ENCODE measurements around the gene ATP9B. TPM values are rescaled to one million over a fixed set of nuclear protein-coding genes. Genes with fewer than 3 reads are reported as not detected.

The ATP9B gene
- total RNA-seq, 4 donors from 2014 or later = 26.0 to 37.4 (median 30.5) TPM

GRCh38 chr18:79385708-79386341 is 316.6 kb downstream of the ATP9B start:
- no peak overlapping the region for H3K4me3 ChIP-seq
- TF ChIP-seq POLR2A (IDR thresholded peaks at IDR 0.05; ENCODE audit: low read depth) (no peak), CTCF (IDR thresholded peaks at IDR 0.05) (no peak), EP300 (IDR thresholded peaks at IDR 0.05) (no peak), POLR2AphosphoS5 (IDR thresholded peaks at IDR 0.05) (no peak)
- no peaks in the 10 kb centered on the region for H3K9me3 ChIP-seq
- no peak overlapping the region for H3K27ac ChIP-seq (replicated peaks in 1 of 4)
- DNase-seq (ENCODE audit: extremely low spot score) = no peak
- peaks cover 0 to 15% (median 9%) of the 10 kb centered on the region in 4 donors for H3K4me1 ChIP-seq
- WGBS = 73% methylated on average over 18 of the region's 21 CpGs
- H3K36me3 ChIP-seq = no peaks in the 10 kb centered on the region
- peaks cover 0 to 12% (median 0%) of the 10 kb centered on the region in 4 donors for H3K27me3 ChIP-seq
- intact Hi-C loops (cut with DNase I) = no loop called here

GRCh38 chr18:79386547-79386946 is 317.4 kb downstream of the ATP9B start:
- WGBS = 92% methylated on average over 7 of the region's 14 CpGs
- Histone ChIP-seq H3K4me1 (peaks cover 0 to 15% (median 7%) of the 10 kb centered on the region in 4 donors), H3K9me3 (no peaks in the 10 kb centered on the region), H3K36me3 (no peaks in the 10 kb centered on the region), H3K27ac (replicated peaks in 1 of 4) (no peak overlapping the region), H3K4me3 (no peak overlapping the region), H3K27me3 (peaks cover 0 to 12% (median 0%) of the 10 kb centered on the region in 4 donors)
- intact Hi-C loops (cut with DNase I) = no loop called here
- no peak for DNase-seq (ENCODE audit: extremely low spot score)
- TF ChIP-seq CTCF (IDR thresholded peaks at IDR 0.05) (no peak), EP300 (IDR thresholded peaks at IDR 0.05) (no peak), POLR2AphosphoS5 (IDR thresholded peaks at IDR 0.05) (no peak)

GRCh38 chr18:79387214-79387613 is 318.0 kb downstream of the ATP9B start:
- H3K4me3 ChIP-seq = no peak overlapping the region
- WGBS = 77% methylated on average over 6 of the region's 6 CpGs
- no peak for TF ChIP-seq CTCF (IDR thresholded peaks at IDR 0.05)
- TF ChIP-seq POLR2A (IDR thresholded peaks at IDR 0.05; ENCODE audit: low read depth) = no peak
- no peak for TF ChIP-seq POLR2AphosphoS5 (IDR thresholded peaks at IDR 0.05)
- TF ChIP-seq EP300 (IDR thresholded peaks at IDR 0.05) = no peak
- H3K27me3 ChIP-seq = peaks cover 0 to 12% (median 0%) of the 10 kb centered on the region in 4 donors
- no peaks in the 10 kb centered on the region for H3K9me3 ChIP-seq
- H3K36me3 ChIP-seq = no peaks in the 10 kb centered on the region
- H3K4me1 ChIP-seq = peaks cover 0 to 15% (median 7%) of the 10 kb centered on the region in 4 donors
- H3K27ac ChIP-seq (replicated peaks in 1 of 4) = no peak overlapping the region
- no peak for DNase-seq (ENCODE audit: extremely low spot score)
- intact Hi-C loops (cut with DNase I) = no loop called here

- DNase-seq (ENCODE audit: extremely low spot score) = no peak
- Histone ChIP-seq H3K36me3 (no peaks in the 10 kb centered on the region), H3K9me3 (no peaks in the 10 kb centered on the region), H3K4me1 (peaks cover 2 to 16% (median 7%) of the 10 kb centered on the region in 4 donors), H3K27me3 (peaks cover 0 to 12% (median 0%) of the 10 kb centered on the region in 4 donors), H3K4me3 (no peak overlapping the region), H3K27ac (replicated peaks in 1 of 4) (no peak overlapping the region)
- intact Hi-C loops (cut with DNase I) = no loop called here
- WGBS = 89% methylated on average over 11 of the region's 11 CpGs
- no peak for TF ChIP-seq EP300 (IDR thresholded peaks at IDR 0.05)
- TF ChIP-seq CTCF (IDR thresholded peaks at IDR 0.05) = no peak
- no peak for TF ChIP-seq POLR2AphosphoS5 (IDR thresholded peaks at IDR 0.05)
Measured at GRCh38 chr18:79387615-79388014, 318.4 kb downstream of the ATP9B start.

- H3K27me3 ChIP-seq = peaks cover 0 to 12% (median 0%) of the 10 kb centered on the region in 4 donors
- no peaks in the 10 kb centered on the region for H3K9me3 ChIP-seq
- DNase-seq (ENCODE audit: extremely low spot score) = no peak
- whole genome bisulfite sequencing = 77% methylated on average over 6 of the region's 7 CpGs
- H3K4me3 ChIP-seq = no peak overlapping the region
- H3K36me3 ChIP-seq = no peaks in the 10 kb centered on the region
- H3K27ac ChIP-seq (replicated peaks in 1 of 4) = no peak overlapping the region
- H3K4me1 ChIP-seq = peaks cover 6 to 20% (median 11%) of the 10 kb centered on the region in 4 donors
- intact Hi-C loops (cut with DNase I) = no loop called here
- TF ChIP-seq EP300 (IDR thresholded peaks at IDR 0.05) = no peak
- no peak for TF ChIP-seq POLR2AphosphoS5 (IDR thresholded peaks at IDR 0.05)
- no peak for TF ChIP-seq CTCF (IDR thresholded peaks at IDR 0.05)
- TF ChIP-seq POLR2A (IDR thresholded peaks at IDR 0.05; ENCODE audit: low read depth) = no peak
Measured at GRCh38 chr18:79388043-79388442, 318.8 kb downstream of the ATP9B start.
